ENCODE data around the gene OMD. TPM values are rescaled to one million over a fixed set of nuclear protein-coding genes. Genes with fewer than 3 reads are reported as not detected.

The OMD gene
- 66.4 and 85.3 TPM in 2 replicates for total RNA-seq

GRCh38 chr9:92424340-92424739 lies at the start of gene OMD:
TSS of gene OMD (minus strand) at chr9:92424471. CDS start at chr9:92417558, 6,913 bp downstream.

GRCh38 chr9:92404042-92404836 lies 20.0 kb downstream of the OMD start, which contains the start of gene OGN:
TSS of gene OGN (minus strand) at chr9:92404578. CDS start at chr9:92403407, 1,171 bp downstream.

Other genes starting within 250 kb of the OMD start
- gene IARS1, start 130.8 kb downstream of the OMD start, total RNA-seq: 329 and 370 TPM in 2 replicates
- 41.4 and 44.0 TPM in 2 replicates for gene NOL8, start 99.1 kb downstream of the OMD start, total RNA-seq
- gene CENPP, start 98.5 kb downstream of the OMD start, total RNA-seq: 10.8 and 11.2 TPM in 2 replicates
- 222 and 267 TPM in 2 replicates for gene OGN, start 19.9 kb downstream of the OMD start, total RNA-seq
- gene ASPN, start 58.0 kb upstream of the OMD start, total RNA-seq: 17.0 and 21.8 TPM in 2 replicates
- 52.8 and 61.9 TPM in 2 replicates for gene ECM2, start 111.5 kb upstream of the OMD start, total RNA-seq
- gene IPPK, start 245.7 kb upstream of the OMD start, total RNA-seq: 7.7 and 9.3 TPM in 2 replicates

Data from articular chondrocyte of knee joint (primary cell).